ENCODE data around the gene TREH. TPM values are rescaled to one million over a fixed set of nuclear protein-coding genes. Genes with fewer than 3 reads are reported as not detected.

TREH gene
- total and polyA plus RNA-seq, 2 experiments from 2014 or later = 0.06 TPM; not detected in 1

GRCh38 chr11:118659314-118659952, 20.0 kb downstream of the TREH start:
- in situ Hi-C loops (cut with MboI) = no loop called here
- no peaks in the 10 kb centered on the region for H3K9me3 ChIP-seq (ENCODE audit: low read depth)
- H3K9me2 ChIP-seq (ENCODE audit: insufficient read depth) = no peaks in the 10 kb centered on the region
- no peaks in the 10 kb centered on the region for H3K4me1 ChIP-seq (ENCODE audit: insufficient read depth)
- no peaks in the 10 kb centered on the region for H4K20me1 ChIP-seq (ENCODE audit: insufficient read depth)
- no peak overlapping the region for H3K27ac ChIP-seq
- 16% methylated on average over 22 to 26 of the region's 26 CpGs for WGBS, 2 experiments (ENCODE audit: low coverage in 1 of 2, low lambda C conversion rate in 2 of 2, missing lambda C conversion rate in 2 of 2)
- H3K36me3 ChIP-seq (ENCODE audit: low read depth) = peaks cover 30% of the 10 kb centered on the region
- H3K79me2 ChIP-seq (ENCODE audit: insufficient read depth) = no peaks in the 10 kb centered on the region
- no peak overlapping the region for H2AFZ ChIP-seq
- no peak overlapping the region for H3K4me3 ChIP-seq
- peak; percentile 91 for DNase-seq
- H3K27me3 ChIP-seq (replicated peaks; ENCODE audit: insufficient read depth) = no peaks in the 10 kb centered on the region
- peak overlapping the region; percentile 28; the same call in 1 of the 2 replicates for H3K9ac ChIP-seq
- no peak overlapping the region for H3K4me2 ChIP-seq (ENCODE audit: unreplicated experiment)
- peaks cover 40% of the 10 kb centered on the region; the same call in 1 of the 2 replicates for H3F3A ChIP-seq (ENCODE audit: insufficient read depth)
- TF ChIP-seq EZH2 (IDR thresholded peaks at IDR 0.05; ENCODE audit: insufficient read depth, poor library complexity, severe bottlenecking) (no peak), EZH2phosphoT487 (IDR thresholded peaks at IDR 0.05; ENCODE audit: insufficient read depth, low read depth) (no peak)

DNA sequence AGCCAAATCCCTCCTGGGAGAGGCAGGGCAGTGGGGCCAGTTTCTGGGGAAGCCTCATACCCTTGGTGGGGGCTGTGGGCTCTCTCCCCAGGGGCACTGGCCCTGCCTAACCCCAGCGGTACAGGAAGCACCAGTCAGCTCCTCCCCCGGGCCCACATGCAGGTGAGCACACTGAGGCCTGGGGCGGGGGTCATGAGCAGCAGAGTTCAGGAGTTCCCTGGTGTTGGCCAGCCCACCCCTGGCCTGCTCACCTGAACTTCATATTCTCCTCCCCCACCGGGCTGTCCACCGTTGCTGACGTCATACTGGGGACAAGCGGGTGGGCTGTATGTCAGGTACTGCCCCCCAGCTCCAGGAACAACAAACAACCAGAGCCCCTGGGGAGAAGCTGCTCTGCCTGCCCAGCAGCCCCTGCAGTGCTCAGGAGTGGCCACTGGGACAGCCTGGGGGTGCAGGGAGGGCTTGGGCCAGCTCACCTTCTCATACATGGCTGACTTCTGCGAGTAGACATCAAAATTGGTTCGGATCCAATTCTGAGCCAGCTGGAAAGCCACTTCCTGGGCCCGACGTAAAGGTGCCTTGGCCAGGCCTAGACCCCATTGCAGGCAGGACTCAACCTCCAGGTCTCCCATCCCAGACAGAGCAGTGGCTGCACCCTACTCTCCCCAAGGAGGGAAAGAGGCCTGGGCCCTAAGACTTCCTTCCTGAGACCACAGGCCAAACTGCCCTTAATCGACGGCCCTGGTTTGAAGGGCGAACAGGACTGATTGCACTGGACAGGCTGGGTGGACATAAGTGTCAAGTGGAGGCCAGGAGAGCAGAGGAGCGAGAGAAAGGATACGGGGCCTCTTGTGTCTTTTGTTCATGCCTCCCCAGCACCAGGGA, 20.8 kb downstream of the TREH start:
- H3F3A ChIP-seq (ENCODE audit: insufficient read depth) = peaks cover 43% of the 10 kb centered on the region; the same call in 1 of the 2 replicates
- H3K27ac ChIP-seq = no peak overlapping the region
- peaks cover 37% of the 10 kb centered on the region for H3K36me3 ChIP-seq (ENCODE audit: low read depth)
- H2AFZ ChIP-seq = no peak overlapping the region
- no peaks in the 10 kb centered on the region for H3K9me2 ChIP-seq (ENCODE audit: insufficient read depth)
- H3K9me3 ChIP-seq (ENCODE audit: low read depth) = no peaks in the 10 kb centered on the region
- H3K9ac ChIP-seq = peak overlapping the region; percentile 28; the same call in 1 of the 2 replicates
- WGBS, 2 experiments (ENCODE audit: low coverage in 1 of 2, low lambda C conversion rate in 2 of 2, missing lambda C conversion rate in 2 of 2) = 57 to 58% methylated on average over 14 to 16 of the region's 16 CpGs
- no peak overlapping the region for H3K4me3 ChIP-seq
- H3K27me3 ChIP-seq (replicated peaks; ENCODE audit: insufficient read depth) = no peaks in the 10 kb centered on the region
- no peaks in the 10 kb centered on the region for H3K4me1 ChIP-seq (ENCODE audit: insufficient read depth)
- H3K4me2 ChIP-seq (ENCODE audit: unreplicated experiment) = no peak overlapping the region
- peak; percentile 48 for DNase-seq
- TF ChIP-seq EZH2phosphoT487 (IDR thresholded peaks at IDR 0.05; ENCODE audit: insufficient read depth, low read depth) (no peak), EZH2 (IDR thresholded peaks at IDR 0.05; ENCODE audit: insufficient read depth, poor library complexity, severe bottlenecking) (no peak)
- no peaks in the 10 kb centered on the region for H3K79me2 ChIP-seq (ENCODE audit: insufficient read depth)
- in situ Hi-C loops (cut with MboI) = no loop called here
- H4K20me1 ChIP-seq (ENCODE audit: insufficient read depth) = no peaks in the 10 kb centered on the region

DNA sequence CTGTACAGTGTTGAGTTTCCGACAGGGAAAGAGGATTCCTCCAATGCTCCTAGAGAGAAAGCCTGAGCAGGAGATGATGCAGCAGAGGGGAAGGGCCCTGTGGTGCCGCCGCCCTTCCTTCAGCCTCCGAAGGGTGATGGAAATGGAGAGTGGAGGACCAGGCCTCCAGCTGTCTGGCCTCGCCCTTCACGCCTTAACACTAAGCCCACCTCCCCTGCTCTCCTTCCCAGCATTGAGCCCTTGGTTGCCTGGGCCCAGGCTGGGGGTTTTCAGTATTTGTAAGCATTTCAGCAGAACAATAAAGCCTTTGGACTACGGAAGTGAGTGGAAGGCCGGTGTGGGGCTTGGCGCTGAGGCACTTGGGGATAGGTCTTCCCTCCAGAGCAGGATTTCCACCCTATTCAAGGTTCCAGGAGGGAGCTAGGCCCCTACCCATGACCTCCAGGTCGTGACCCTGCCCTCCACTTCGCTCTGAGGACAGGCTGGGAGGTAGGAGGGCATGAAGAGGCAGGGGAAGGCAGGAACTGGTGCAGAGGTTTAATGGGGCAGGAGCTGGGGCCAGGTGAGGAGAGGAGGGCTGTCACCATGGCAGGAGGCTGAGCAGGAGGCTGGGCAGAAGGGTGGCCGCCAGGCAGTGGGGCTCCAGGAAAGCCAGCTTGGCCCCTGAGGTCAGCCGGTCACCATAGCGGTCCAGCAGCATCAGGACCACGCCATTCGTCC, 21.6 kb downstream of the TREH start:
- Histone ChIP-seq H3K79me2 (ENCODE audit: insufficient read depth) (no peaks in the 10 kb centered on the region), H3K27ac (no peak overlapping the region), H4K20me1 (ENCODE audit: insufficient read depth) (no peaks in the 10 kb centered on the region), H3K27me3 (replicated peaks; ENCODE audit: insufficient read depth) (no peaks in the 10 kb centered on the region), H3K36me3 (ENCODE audit: low read depth) (peaks cover 39% of the 10 kb centered on the region), H2AFZ (no peak overlapping the region), H3K9me2 (ENCODE audit: insufficient read depth) (no peaks in the 10 kb centered on the region), H3K9ac (no peak overlapping the region), H3K4me2 (ENCODE audit: unreplicated experiment) (no peak overlapping the region), H3K9me3 (ENCODE audit: low read depth) (no peaks in the 10 kb centered on the region), H3F3A (ENCODE audit: insufficient read depth) (peaks cover 48% of the 10 kb centered on the region; the same call in 1 of the 2 replicates), H3K4me1 (ENCODE audit: insufficient read depth) (no peaks in the 10 kb centered on the region), H3K4me3 (no peak overlapping the region)
- no peak for DNase-seq
- 79 to 85% methylated on average over 15 to 16 of the region's 16 CpGs for WGBS, 2 experiments (ENCODE audit: low coverage in 1 of 2, low lambda C conversion rate in 2 of 2, missing lambda C conversion rate in 2 of 2)
- in situ Hi-C loops (cut with MboI) = no loop called here
- TF ChIP-seq EZH2phosphoT487 (IDR thresholded peaks at IDR 0.05; ENCODE audit: insufficient read depth, low read depth) (no peak), EZH2 (IDR thresholded peaks at IDR 0.05; ENCODE audit: insufficient read depth, poor library complexity, severe bottlenecking) (no peak)

DNA sequence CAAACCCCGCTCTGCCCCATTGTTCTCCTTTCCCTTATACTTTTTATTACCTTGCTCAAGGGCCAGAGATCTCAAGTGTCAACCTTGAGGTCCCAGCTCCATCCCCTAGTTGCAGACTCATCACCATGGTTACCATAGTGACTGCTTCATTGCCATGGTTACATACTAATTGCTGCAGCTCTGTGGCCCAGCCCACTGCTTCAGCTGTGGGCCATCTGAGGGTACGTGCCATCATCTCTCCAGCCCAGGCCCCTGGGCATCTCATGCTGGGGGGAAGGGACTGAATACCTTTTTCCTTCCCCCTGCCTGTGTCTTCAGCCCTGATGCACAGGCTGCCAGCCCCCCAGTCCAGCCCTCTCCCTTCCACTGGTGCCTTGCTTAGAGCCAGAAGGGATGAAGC, 22.2 kb downstream of the TREH start:
- in situ Hi-C loops (cut with MboI) = no loop called here
- TF ChIP-seq EZH2 (IDR thresholded peaks at IDR 0.05; ENCODE audit: insufficient read depth, poor library complexity, severe bottlenecking) (no peak), EZH2phosphoT487 (IDR thresholded peaks at IDR 0.05; ENCODE audit: insufficient read depth, low read depth) (no peak)
- Histone ChIP-seq H3K27me3 (replicated peaks; ENCODE audit: insufficient read depth) (no peaks in the 10 kb centered on the region), H4K20me1 (ENCODE audit: insufficient read depth) (no peaks in the 10 kb centered on the region), H3K27ac (no peak overlapping the region), H3K4me3 (no peak overlapping the region), H2AFZ (no peak overlapping the region), H3K4me2 (ENCODE audit: unreplicated experiment) (no peak overlapping the region), H3K4me1 (ENCODE audit: insufficient read depth) (no peaks in the 10 kb centered on the region), H3K36me3 (ENCODE audit: low read depth) (peaks cover 45% of the 10 kb centered on the region), H3K9ac (no peak overlapping the region), H3K79me2 (ENCODE audit: insufficient read depth) (no peaks in the 10 kb centered on the region), H3K9me2 (ENCODE audit: insufficient read depth) (no peaks in the 10 kb centered on the region), H3K9me3 (ENCODE audit: low read depth) (no peaks in the 10 kb centered on the region), H3F3A (ENCODE audit: insufficient read depth) (peaks cover 54% of the 10 kb centered on the region; the same call in 1 of the 2 replicates)
- 72 to 73% methylated on average over 2 of the region's 2 CpGs for WGBS, 2 experiments (ENCODE audit: low coverage in 1 of 2, low lambda C conversion rate in 2 of 2, missing lambda C conversion rate in 2 of 2)
- peak; percentile 25 for DNase-seq

Data from GM23248 (cell line).